GM12864 (cell line): ENCODE data around the gene RAD9A.

ENCODE experiments used
- DNase-seq: peaks from one replicate; pipeline ENCODE4 v3.0.0-alpha.2; 2011; ENCODE audit warnings: low read depth
- H3K4me3 ChIP-seq: 2 replicates; pipeline ENCODE4 v1.5.1; 2011; ENCODE audit warnings: mild to moderate bottlenecking, low read depth, low read length, control low read depth
- TF ChIP-seq, protein P1 (sequence below): IDR thresholded peaks from 2 replicates; pipeline ENCODE4 v1.5.1; 2011; ENCODE audit warnings: low read depth, mild to moderate bottlenecking, moderate library complexity, low read length, control low read depth, inconsistent platforms; ENCODE audit errors: missing control alignments

The RAD9A gene

DNA sequence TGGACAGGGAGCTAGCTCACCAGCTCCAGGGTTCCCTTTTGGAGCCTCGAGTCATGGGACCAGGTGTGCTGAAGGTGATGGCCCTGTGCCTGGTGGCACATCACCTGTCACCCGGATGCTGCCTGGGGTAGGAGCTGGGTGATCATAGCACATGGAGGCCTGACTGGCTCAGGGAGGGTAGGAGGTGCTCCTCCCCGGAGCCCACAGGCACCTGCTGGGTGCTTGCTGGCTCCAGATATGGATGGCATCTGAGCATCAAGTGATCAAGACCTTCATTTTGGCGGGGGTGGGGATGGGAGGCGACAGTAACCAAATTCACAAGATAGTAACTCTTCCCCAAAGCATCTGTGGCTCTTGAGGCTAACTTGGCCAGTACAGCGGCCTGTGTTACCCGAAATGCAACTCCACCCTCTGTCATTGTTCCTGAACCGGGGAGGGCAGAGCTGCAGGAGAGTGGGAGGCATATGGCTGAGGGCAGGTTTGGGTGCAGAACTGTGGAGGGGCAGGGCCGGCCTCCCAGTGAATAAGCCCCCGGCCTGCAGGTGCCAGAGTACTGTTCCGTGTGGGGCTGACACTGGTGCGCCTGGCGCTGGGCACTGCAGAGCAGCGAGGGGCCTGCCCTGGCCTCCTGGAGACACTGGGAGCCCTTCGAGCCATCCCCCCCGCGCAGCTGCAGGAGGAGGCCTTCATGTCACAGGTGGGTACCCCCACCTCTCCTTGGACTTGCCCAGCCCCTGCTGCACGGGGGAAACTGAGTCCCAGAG, 16.8 kb downstream of the RAD9A start:
- TF ChIP-seq, protein P1, sequence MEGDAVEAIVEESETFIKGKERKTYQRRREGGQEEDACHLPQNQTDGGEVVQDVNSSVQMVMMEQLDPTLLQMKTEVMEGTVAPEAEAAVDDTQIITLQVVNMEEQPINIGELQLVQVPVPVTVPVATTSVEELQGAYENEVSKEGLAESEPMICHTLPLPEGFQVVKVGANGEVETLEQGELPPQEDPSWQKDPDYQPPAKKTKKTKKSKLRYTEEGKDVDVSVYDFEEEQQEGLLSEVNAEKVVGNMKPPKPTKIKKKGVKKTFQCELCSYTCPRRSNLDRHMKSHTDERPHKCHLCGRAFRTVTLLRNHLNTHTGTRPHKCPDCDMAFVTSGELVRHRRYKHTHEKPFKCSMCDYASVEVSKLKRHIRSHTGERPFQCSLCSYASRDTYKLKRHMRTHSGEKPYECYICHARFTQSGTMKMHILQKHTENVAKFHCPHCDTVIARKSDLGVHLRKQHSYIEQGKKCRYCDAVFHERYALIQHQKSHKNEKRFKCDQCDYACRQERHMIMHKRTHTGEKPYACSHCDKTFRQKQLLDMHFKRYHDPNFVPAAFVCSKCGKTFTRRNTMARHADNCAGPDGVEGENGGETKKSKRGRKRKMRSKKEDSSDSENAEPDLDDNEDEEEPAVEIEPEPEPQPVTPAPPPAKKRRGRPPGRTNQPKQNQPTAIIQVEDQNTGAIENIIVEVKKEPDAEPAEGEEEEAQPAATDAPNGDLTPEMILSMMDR = no peak
- peak overlapping the region; percentile 43 for H3K4me3 ChIP-seq
- DNase-seq = no peak

DNA sequence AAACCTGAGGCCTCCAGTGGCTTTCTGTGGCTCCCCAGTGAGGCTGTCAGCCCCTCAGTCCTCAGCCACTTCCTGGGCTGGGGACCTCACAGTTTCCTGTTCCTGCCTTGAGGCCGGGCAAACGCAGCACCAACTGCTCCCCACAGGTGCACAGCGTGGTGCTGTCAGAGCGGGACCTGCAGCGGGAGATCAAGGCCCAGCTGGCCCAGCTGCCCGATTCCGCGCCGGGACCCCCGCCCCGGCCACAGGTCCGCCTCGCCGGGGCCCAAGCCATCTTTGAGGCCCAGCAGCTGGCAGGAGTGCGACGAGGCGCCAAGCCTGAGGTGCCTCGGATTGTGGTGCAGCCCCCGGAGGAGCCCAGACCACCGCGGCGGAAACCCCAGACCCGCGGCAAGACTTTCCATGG, 17.5 kb downstream of the RAD9A start:
- DNase-seq = peak; percentile 68
- peak overlapping the region; percentile 43 for H3K4me3 ChIP-seq
- TF ChIP-seq, protein P1 = no peak

DNA sequence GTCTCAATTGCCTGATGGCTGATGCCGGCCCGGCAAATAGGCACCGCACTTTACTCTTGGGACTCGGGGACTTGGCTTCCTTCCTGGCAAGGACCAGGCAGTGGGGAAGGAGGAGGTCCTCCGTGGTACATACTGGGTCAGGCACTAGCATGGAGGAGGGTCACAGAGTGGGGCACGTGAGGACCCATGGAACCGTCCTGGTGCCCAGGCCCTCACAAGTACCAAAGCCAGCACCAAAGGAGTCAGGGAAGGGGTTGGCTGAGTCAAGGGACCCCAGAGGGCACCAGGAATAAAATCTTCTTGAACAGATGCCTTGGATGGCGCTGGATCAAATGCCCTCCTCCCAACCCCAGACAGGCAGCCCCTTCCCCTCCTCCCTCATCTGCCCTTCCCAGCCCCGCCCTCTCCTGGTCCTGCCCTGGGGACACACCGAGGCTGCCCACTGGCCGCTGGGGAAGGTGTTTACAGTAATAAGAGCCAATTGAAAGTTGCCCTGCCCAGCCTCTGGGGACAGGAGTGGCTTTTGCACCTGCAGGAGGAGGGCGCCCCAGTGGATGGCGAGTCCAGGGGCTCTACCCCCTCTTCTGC, 18.1 kb downstream of the RAD9A start:
- peak overlapping the region; percentile 43 for H3K4me3 ChIP-seq
- DNase-seq = no peak
- TF ChIP-seq, protein P1 = no peak

DNA sequence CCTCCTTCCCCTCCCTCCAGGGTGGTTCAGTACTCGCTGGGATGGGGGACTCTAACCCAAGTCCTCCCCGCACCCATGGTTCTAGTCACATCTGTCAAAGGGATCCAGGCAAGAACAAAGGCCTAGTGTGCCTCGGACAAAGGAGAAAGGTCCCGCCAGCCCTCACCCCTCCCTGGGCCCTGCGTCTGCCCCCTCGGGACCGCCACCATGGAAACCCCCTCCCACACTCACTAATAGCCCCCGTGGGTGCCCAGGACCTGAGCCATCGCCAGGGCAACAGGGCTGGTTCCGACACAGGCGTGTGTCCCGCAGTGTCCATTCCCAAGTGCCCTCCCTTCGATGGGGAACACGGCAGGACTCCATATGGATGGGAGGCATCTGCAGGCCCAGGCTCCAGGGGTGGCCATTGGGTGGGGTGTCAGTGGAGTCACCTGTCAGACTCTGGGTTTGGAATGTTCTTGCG, 18.6 kb downstream of the RAD9A start:
- TF ChIP-seq, protein P1 = no peak
- H3K4me3 ChIP-seq = no peak overlapping the region
- DNase-seq = no peak

DNA sequence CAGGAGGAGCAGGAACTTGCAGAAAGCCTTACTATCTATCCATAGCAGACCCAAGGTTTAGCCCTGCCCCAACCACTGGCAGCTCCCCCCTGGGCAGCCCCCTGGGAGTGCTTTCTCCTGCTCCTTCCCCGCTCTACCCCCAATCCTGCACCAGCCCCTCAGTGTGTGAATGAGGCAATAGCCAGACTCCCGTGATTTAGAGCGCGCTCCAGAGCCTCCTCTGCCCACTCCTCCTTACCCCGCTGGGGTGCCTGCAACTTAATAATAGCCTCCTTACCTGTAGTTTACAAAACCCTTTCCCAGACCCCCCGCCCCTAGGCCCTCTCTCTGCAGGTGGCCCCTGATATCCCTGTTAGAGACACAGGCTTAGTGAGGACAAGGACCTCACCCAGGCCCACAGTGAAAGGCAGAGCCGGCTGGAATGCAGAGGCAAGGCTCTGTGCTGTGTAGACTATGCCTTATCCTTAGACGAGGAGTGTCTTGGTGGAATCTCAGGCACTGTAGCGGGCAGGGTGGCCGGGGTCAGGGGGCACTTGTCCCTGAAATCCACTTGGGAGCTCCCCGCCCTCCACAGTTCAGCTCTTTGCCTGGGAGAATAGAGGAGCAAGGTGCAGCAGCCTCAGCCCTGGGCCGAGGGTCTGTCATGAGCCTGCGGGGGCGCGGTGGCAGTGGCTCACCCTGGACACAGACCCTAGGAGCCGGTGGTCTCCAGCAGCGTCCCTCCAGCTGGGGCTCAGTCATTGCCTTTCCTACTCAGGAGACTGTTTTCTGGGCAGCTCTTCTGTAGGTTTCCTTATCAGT, 19.4 kb downstream of the RAD9A start:
- TF ChIP-seq, protein P1 = no peak
- DNase-seq = no peak
- no peak overlapping the region for H3K4me3 ChIP-seq

DNA sequence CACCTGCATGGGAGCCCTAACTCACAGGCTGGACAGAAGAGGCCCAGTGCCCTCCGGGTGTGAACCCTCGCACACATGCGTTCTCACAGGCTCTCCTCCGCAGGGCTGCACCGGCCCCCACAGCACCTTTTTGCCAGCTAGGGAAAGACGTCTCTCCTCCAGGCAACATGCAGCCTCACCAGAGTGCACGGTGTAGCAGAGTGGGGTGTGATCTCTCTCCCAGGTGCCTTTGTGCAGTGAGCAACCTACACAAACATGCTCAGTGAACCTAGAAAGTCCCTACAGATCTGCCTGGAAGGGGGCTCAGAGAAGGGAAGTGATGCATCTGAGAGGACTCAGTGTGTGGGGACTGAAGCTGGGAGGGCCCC, 20.0 kb downstream of the RAD9A start:
- TF ChIP-seq, protein P1 = no peak
- H3K4me3 ChIP-seq = no peak overlapping the region
- no peak for DNase-seq
